ENCODE data around the gene CPT1B. TPM values are rescaled to one million over a fixed set of nuclear protein-coding genes. Genes with fewer than 3 reads are reported as not detected.
A peak's percentile ranks its signal among the peaks of the same experiment; 100 is the strongest.

The CPT1B gene
- total and polyA plus RNA-seq, 10 of the 15 experiments (the other 5 are each of a cell fraction or from before 2014, with no cell fraction given) = 3.5 to 54.0 (median 21.7) TPM

GRCh38 chr22:50530580-50530876 is 47.7 kb downstream of the CPT1B start:
- H3K4me2 ChIP-seq (ENCODE audit: control insufficient read depth, insufficient read depth) = peak overlapping the region; percentile 71
- H3K27me3 ChIP-seq (replicated peaks in 1 of 2; ENCODE audit: control insufficient read depth in 2 of 2, insufficient read depth in 2 of 2, low read length in 1 of 2) = no peaks in the 10 kb centered on the region
- H3K36me3 ChIP-seq (ENCODE audit: control insufficient read depth in 2 of 2, insufficient read depth in 2 of 2, low read length in 1 of 2) = no peaks in the 10 kb centered on the region; a peak in 3 of 4 replicates
- H3K4me1 ChIP-seq (ENCODE audit: control insufficient read depth, insufficient read depth, low read length) = peaks cover 36% of the 10 kb centered on the region
- peaks cover 61% of the 10 kb centered on the region for H3K79me2 ChIP-seq (ENCODE audit: control insufficient read depth, insufficient read depth, low read length)
- H4K20me1 ChIP-seq (ENCODE audit: control insufficient read depth, insufficient read depth) = no peaks in the 10 kb centered on the region
- no TSS peak for BruUV-seq (replicated peaks)
- peak overlapping the region; percentile 100 for H3K9ac ChIP-seq (ENCODE audit: control insufficient read depth, insufficient read depth, low read length)
- FAIRE-seq (no peak), ATAC-seq (peak; percentile 0; the same call in 2 of the 3 replicates), DNase-seq (ENCODE audit: low read depth, low spot score) (no peak)
- RAD21 ChIA-PET (ENCODE audit: unreplicated experiment) = no interaction called here
- no peaks in the 10 kb centered on the region for H3K9me3 ChIP-seq (replicated peaks; ENCODE audit: control insufficient read depth, insufficient read depth, low read length)
- CTCF ChIA-PET = interaction anchor here (0.7 kb wide), 1 partner anchor 10 kb away, joined by 4 read pairs; no protein-coding TSS in a partner anchor
- no peak overlapping the region for H2AFZ ChIP-seq (ENCODE audit: control insufficient read depth, low read depth, low read length)
- intact Hi-C loops (cut with micrococcal nuclease; ENCODE audit: unreplicated experiment) = no loop called here
- POLR2A ChIA-PET = interaction anchor here (4.2 kb wide), 1 partner anchor 11 kb away, joined by 61 read pairs; no protein-coding TSS in a partner anchor
- peak overlapping the region; percentile 78 for H3K4me3 ChIP-seq
- SMC1A ChIA-PET (ENCODE audit: uncharacterized antibody, unreplicated experiment) = interaction anchor here (1.9 to 2.4 kb wide), 2 partner anchors 11 to 22 kb away, joined by 5 to 18 read pairs; partner anchors contain the start of gene NCAPH2
- WGBS (ENCODE audit: insufficient coverage, insufficient replicate concordance, low lambda C conversion rate, missing lambda C conversion rate) = under 1% methylated on average over 21 of the region's 21 CpGs
- peak overlapping the region; percentile 100 for H3K27ac ChIP-seq (ENCODE audit: control insufficient read depth, insufficient read depth)
- in situ Hi-C loops (cut with MboI) = loop anchor here (10.0 kb wide), 1 partner anchor 566 kb away; the partner anchor contains the start of gene PIM3
- TF ChIP-seq RBBP5 (conservative IDR thresholded peaks at IDR 0.05) = no peak
- TF ChIP-seq CEBPZ (IDR thresholded peaks at IDR 0.05; ENCODE audit: low read depth, low read length) = no peak
- no peak for TF ChIP-seq HDAC6 (IDR thresholded peaks at IDR 0.05; ENCODE audit: unreplicated experiment)
- peak; percentile 79 for TF ChIP-seq NR2F1 (conservative IDR thresholded peaks at IDR 0.05)
- TF ChIP-seq EED (IDR thresholded peaks at IDR 0.05; ENCODE audit: low read depth) = no peak
- no peak for TF ChIP-seq NKRF (conservative IDR thresholded peaks at IDR 0.05)
- TF ChIP-seq CBFB (IDR thresholded peaks at IDR 0.05; ENCODE audit: low read depth) = no peak
- peak; percentile 73 for TF ChIP-seq NR2C1 (IDR thresholded peaks at IDR 0.05)
- TF ChIP-seq SMC3 (IDR thresholded peaks at IDR 0.05; ENCODE audit: borderline replicate concordance, low read length) = no peak
- no peak for TF ChIP-seq CUX1 (IDR thresholded peaks at IDR 0.05; ENCODE audit: insufficient replicate concordance, low read depth, low read length)
